Upper lobe of right lung (tissue), 1 donor: Measurements from ENCODE around the gene PDLIM7. TPM values are rescaled to one million over a fixed set of nuclear protein-coding genes. Genes with fewer than 3 reads are reported as not detected.
A peak's percentile ranks its signal among the peaks of the same experiment; 100 is the strongest.

ENCODE experiments used
- ATAC-seq: fragments of 200-7000 bp; cut with Tn5 transposase; one replicate; pipeline ENCODE4 v1.9.1; 2020; ENCODE audit warnings: mild to moderate bottlenecking, moderate library complexity
- DNase-seq: peaks from one replicate; pipeline ENCODE4 v3.0.0-alpha.2; 2020
- H3K27ac ChIP-seq: fragments of 200-600 bp; one replicate; pipeline ENCODE4 v1.8.0; 2022
- H3K27me3 ChIP-seq: fragments of 200-600 bp; one replicate; pipeline ENCODE4 v1.8.0; 2022; ENCODE audit warnings: mild to moderate bottlenecking
- H3K36me3 ChIP-seq: fragments of 200-600 bp; one replicate; pipeline ENCODE4 v1.8.0; 2022
- H3K4me1 ChIP-seq: fragments of 200-600 bp; one replicate; pipeline ENCODE4 v1.8.0; 2022
- H3K4me3 ChIP-seq: fragments of 200-600 bp; one replicate; pipeline ENCODE4 v1.8.0; 2022; ENCODE audit warnings: mild to moderate bottlenecking
- H3K9me3 ChIP-seq: fragments of 200-600 bp; one replicate; pipeline ENCODE4 v1.8.0; 2022
- CTCF ChIP-seq: fragments of 200-600 bp; IDR thresholded peaks from one replicate; pipeline ENCODE4 v1.8.0; 2022; ENCODE audit warnings: antibody characterized with exemption
- intact Hi-C: fragments of 100-400 bp; cut with DNase I; formaldehyde crosslinking; loops from one replicate; pipeline ENCODE4 v1.11.0; 2022
- total RNA-seq: library from RNA; stranded (reverse); fragmentation: NEBNext Ultra II Directional; extraction: Animal tissue kit (Norgen Biotek cat#: 25700); gene quantifications from one replicate; pipeline ENCODE4 v1.2.1, GENCODE V29; 2021
- donor health status: DM: no; HTN: yes; CAD: no; lungs with severe emphysema.

The PDLIM7 gene
- total RNA-seq, 1 donor from 2014 or later, result 59.1 TPM

GRCh38 chr5:177438468-177438867 is 58.9 kb downstream of the PDLIM7 start:
- ATAC-seq (no peak), DNase-seq (no peak)
- H3K4me3 ChIP-seq, result no peak overlapping the region
- intact Hi-C loops, result no loop called here
- TF ChIP-seq CTCF, result no peak
- H3K9me3 ChIP-seq, result no peaks in the 10 kb centered on the region
- H3K36me3 ChIP-seq, result peaks cover 68% of the 10 kb centered on the region
- H3K27ac ChIP-seq, result no peak overlapping the region
- no peaks in the 10 kb centered on the region for H3K27me3 ChIP-seq
- no peaks in the 10 kb centered on the region for H3K4me1 ChIP-seq

GRCh38 chr5:177437623-177438022 is 59.8 kb downstream of the PDLIM7 start:
- Histone ChIP-seq H3K4me3 (no peak overlapping the region), H3K27ac (no peak overlapping the region), H3K4me1 (peaks cover 4% of the 10 kb centered on the region), H3K27me3 (no peaks in the 10 kb centered on the region), H3K9me3 (no peaks in the 10 kb centered on the region), H3K36me3 (peaks cover 76% of the 10 kb centered on the region)
- no peak for TF ChIP-seq CTCF
- ATAC-seq, result peak; percentile 59
- intact Hi-C loops, result no loop called here
- DNase-seq, result no peak

DNA sequence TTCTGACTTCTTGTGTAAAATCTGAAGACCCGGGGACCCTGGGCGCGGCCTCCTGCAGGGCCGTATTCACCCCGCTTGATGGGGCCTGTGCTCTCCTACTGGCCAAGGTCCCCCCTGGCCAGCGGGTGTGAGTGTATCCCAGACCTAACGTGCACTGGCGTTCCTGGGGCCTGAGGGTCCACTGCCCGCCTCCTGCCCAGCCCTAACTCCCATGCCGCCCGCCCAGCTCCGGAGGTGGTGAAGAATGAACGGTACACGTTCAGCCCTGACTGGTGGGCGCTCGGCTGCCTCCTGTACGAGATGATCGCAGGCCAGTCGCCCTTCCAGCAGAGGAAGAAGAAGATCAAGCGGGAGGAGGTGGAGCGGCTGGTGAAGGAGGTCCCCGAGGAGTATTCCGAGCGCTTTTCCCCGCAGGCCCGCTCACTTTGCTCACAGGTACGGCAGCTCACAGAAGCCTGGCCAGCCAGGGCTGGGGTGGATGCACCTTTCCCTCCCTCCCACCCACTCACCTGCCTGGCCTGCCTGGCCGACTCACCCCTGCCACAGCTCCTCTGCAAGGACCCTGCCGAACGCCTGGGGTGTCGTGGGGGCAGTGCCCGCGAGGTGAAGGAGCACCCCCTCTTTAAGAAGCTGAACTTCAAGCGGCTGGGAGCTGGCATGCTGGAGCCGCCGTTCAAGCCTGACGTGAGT is 61.4 kb downstream of the PDLIM7 start:
- no peak for TF ChIP-seq CTCF
- no peak overlapping the region for H3K27ac ChIP-seq
- H3K4me1 ChIP-seq, result peaks cover 13% of the 10 kb centered on the region
- peaks cover 68% of the 10 kb centered on the region for H3K36me3 ChIP-seq
- no peaks in the 10 kb centered on the region for H3K9me3 ChIP-seq
- no peaks in the 10 kb centered on the region for H3K27me3 ChIP-seq
- H3K4me3 ChIP-seq, result no peak overlapping the region
- intact Hi-C loops, result no loop called here
- ATAC-seq (no peak), DNase-seq (no peak)

- peaks cover 62% of the 10 kb centered on the region for H3K36me3 ChIP-seq
- DNase-seq (no peak), ATAC-seq (no peak)
- intact Hi-C loops, result no loop called here
- no peak overlapping the region for H3K27ac ChIP-seq
- TF ChIP-seq CTCF, result no peak
- no peak overlapping the region for H3K4me3 ChIP-seq
- H3K4me1 ChIP-seq, result peaks cover 22% of the 10 kb centered on the region
- no peaks in the 10 kb centered on the region for H3K27me3 ChIP-seq
- no peaks in the 10 kb centered on the region for H3K9me3 ChIP-seq
These were observed 62.3 kb downstream of the PDLIM7 start for GRCh38 chr5:177434942-177435738.

DNA sequence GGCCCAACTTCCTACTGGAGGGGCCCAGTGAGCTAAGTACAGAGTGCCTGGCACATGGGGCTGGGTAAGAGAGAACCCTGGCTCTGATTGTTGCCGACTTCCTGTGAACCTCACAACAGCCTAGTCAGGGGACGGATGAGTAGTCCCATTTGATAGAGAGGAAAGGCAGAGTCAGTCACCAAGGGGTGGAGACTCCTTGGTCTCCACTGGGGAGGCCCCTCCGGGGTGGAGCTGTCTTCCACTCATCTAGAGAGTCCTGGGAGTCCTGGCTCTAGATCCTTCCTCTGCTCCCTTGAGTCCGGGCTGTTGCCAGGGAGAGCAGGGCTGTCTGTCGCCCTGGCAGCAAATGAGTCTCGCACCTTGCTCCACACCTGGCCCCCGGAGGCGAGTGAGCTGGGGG is 63.0 kb downstream of the PDLIM7 start:
- Histone ChIP-seq H3K9me3 (no peaks in the 10 kb centered on the region), H3K27me3 (no peaks in the 10 kb centered on the region), H3K4me1 (peaks cover 28% of the 10 kb centered on the region), H3K27ac (no peak overlapping the region), H3K4me3 (no peak overlapping the region), H3K36me3 (peaks cover 61% of the 10 kb centered on the region)
- no peak for ATAC-seq
- intact Hi-C loops, result no loop called here
- no peak for DNase-seq
- no peak for TF ChIP-seq CTCF
